Activated gamma-delta T cell treated with Interleukin-2 at 50 U/mL for 16 hours (primary cell): ENCODE measurements around the gene KIF21B.
"Not testable (repeated sequence)": the region's sequence is repeated elsewhere in the genome, so short reads cannot be mapped to it uniquely, and the experiment has no call there.

Experiments used
- DNase-seq: peaks from one replicate; pipeline ENCODE4 v3.0.0-alpha.2; 2020

The KIF21B gene

GRCh38 chr1:200970771-200971427 lies 52.6 kb downstream of the KIF21B start:
- DNase-seq = no peak

DNA sequence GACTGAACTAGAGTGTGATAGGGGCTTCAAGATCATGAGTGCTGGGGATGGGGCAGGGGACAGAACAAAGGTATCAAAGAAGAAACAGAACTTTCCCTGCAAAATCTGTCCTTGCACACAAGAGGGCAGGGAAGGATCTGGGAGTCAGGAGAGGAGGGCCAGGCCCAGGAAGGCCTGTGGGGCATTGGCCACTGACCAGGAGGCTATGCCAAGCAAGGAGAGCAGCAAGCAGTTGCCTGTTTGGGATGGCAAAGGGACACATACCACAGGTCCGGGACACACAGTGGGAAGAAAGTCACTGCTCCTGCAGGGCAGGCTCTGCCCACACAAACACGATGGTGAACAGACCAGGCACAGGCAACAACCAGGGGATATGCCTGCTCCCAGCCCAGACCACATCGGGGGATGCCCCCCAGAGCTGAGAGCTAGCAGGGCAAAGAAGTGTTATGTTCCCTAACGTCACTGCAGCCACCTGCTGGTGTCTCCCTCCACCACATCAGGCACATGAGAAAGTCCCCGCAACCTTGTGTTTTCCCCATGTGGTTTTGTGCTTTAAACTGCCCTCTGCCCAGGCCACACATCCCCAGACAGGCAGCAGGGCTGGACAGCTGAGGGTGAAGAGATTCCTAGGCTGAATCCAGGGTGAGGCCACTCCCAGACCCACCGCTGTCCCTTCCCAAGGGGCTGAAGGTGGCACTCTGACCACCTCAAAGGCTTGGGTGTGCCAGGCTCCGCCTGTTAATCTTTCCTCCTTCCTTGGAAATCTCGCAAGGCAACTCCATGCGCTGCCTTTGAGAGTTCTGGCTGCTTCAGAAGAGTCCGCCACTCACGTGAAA lies 53.6 kb downstream of the KIF21B start:
- no peak for DNase-seq

- no peak for DNase-seq
Observed at GRCh38 chr1:200968469-200969410, 54.8 kb downstream of the KIF21B start.

- DNase-seq = no peak
Observed at GRCh38 chr1:200967693-200968468, 55.6 kb downstream of the KIF21B start.

- no peak for DNase-seq
Observed at GRCh38 chr1:200966934-200967333, 56.6 kb downstream of the KIF21B start.

GRCh38 chr1:200965111-200965805 lies 58.3 kb downstream of the KIF21B start:
- no peak for DNase-seq

GRCh38 chr1:200963888-200964287 lies 59.6 kb downstream of the KIF21B start:
- not testable (repeated sequence) for DNase-seq

DNA sequence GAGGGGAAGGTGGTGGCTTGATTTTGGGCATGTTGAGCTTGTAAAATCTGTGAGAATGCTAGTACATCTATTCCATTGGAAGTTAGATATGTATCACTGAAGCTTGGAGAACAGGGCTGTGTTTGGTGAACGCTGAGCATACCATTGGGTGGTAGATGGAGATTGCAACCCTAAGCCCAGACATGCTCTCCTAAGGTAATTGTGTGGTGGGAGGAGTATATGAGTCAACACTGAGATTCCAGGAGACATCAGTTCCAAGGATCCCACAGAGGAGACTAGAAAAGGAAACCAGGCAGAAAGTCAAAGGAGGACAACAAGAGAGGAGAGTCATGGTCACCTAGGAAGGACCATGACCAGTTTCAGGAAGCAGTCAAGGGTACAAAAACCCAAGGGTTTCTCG lies 60.4 kb downstream of the KIF21B start:
- DNase-seq = no peak

- DNase-seq = no peak
Observed at GRCh38 chr1:200962631-200963030, 60.9 kb downstream of the KIF21B start.

GRCh38 chr1:200962151-200962550 lies 61.4 kb downstream of the KIF21B start:
- DNase-seq = not testable (repeated sequence)

DNA sequence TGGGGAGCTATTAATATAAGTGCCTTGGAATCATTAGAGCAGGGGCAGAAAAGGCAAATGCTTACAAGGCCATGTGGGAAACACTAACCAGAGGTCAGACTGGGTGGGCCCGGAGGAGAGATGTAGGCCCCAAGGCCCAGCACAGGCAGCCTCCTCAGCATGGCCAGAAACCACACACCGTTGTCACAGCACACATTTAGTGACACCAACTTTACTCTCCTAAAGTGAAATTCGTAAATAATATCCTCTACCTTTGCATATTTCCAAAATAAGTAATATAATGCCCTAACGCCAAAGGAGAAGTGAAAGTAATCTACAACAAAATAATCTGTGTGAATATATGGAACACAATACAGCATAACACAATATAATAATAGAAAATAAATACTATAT lies 62.6 kb downstream of the KIF21B start:
- DNase-seq = no peak

DNA sequence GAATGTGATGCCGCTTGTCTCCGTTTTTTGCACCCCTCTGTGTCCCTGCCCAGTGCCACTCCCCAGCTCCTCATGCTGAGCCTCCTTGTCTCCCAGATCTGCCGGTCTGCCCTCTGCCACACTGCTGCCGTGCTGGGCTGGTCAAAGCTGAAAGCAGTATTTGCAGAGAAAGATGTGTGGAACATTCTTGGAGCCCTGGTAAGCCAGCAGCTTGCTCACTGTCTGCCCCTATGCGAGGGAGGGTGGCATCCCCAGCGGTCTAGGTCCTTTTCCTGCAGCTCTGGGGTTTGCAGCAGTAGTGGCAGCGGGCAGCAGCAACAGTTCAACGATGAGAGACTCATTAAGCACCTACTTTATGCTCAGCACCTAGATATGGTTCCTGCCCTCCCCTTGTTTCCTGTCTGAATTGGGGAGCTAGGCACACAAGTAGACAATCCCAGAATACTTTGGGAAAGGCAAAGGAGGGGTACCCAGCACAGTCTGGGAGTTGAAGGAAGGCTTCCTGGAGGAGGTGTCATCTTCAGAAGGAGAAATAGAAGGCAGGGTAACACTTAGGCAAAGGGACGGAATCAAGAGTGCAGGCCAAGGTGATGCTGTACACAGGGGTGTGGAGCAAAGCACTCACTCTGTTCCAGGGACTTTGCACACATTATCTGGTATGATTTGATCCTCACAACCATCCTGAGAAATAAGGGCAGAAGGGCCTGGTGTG lies 63.1 kb downstream of the KIF21B start:
- DNase-seq = no peak

GRCh38 chr1:200959411-200959921 lies 64.0 kb downstream of the KIF21B start:
- no peak for DNase-seq

GRCh38 chr1:200958597-200958996 lies 64.9 kb downstream of the KIF21B start:
- no peak for DNase-seq

DNA sequence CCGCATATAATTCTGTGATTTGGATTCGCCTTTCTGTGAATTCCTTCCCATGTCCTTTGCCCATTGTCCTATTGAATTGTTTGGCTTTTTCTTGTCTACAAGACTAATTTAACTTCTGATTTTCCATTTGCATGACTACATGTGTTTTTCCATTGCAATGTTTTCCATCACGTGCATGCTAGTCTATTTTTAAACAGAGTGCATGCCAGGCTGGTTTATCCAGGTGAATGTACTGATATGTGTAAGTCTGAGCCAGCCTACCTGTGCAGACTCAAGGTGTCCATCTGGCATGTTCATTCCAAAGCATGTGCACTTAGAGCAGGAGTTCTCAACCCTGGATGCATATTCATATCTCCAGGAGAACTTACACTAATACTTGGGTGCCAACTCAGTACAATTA lies 69.1 kb downstream of the KIF21B start:
- no peak for DNase-seq

DNA sequence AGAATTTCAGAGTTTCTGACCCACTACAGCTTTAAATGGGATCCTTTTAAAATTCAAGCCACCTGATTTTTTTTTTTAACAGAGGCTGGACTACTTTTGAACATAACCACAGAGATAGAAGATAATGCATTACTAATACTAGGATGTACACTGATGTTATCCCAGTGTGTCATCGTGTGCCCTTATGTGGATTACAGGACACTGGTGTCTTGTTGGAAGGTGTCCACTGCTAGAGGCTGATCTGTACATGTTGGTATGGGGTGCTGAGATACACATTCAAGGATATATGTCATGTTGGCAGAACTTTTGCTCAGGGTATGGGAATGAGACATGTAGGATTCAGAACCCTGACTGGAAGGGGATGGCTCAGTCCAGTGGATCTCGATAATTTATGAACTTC lies 72.5 kb downstream of the KIF21B start:
- DNase-seq = no peak

- no peak for DNase-seq
Observed at GRCh38 chr1:200949626-200950025, 73.9 kb downstream of the KIF21B start.

DNA sequence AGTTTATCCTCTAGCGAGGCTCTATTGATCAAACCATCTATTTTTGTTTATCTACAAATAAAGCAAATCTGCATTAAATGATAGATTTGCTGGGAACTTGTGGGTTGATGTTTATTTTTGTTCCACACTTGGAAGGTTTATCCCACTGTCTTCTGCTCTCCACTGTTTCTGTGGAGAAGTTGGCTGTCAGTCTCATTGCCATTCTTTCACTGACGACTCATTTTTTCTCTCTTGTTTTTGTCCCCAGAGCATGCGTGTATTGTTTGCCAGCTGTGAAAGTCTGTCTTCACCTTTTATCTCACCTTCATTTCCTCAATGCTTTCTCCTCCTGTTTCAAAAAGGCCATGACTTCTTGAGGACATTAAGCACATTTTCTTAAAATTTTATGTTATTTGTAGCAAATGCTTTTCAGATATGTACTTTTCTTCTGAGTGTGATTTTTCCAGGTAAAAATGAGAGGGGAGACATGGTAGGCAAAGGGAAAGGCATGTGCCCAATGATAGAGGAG lies 76.4 kb downstream of the KIF21B start:
- no peak for DNase-seq

DNA sequence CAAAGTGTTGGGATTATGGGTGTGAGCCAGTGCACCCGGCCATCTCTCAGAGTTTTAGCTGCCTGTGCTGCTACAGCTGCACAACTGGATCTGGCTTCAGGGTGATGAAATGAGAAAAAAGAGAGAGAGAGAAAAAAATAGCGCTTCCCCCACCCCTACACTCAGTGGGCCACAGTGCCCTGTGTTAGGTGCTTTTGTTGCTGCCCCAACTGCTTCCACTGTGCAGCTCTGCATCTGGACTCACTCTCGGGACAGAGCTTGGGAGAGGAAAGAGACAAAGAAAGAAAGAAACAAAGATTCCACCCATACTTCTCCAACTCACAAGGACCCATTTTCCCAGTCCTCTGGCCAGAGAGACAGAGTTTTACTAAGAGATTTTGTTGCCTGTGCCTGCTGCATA lies 78.4 kb downstream of the KIF21B start:
- no peak for DNase-seq

DNA sequence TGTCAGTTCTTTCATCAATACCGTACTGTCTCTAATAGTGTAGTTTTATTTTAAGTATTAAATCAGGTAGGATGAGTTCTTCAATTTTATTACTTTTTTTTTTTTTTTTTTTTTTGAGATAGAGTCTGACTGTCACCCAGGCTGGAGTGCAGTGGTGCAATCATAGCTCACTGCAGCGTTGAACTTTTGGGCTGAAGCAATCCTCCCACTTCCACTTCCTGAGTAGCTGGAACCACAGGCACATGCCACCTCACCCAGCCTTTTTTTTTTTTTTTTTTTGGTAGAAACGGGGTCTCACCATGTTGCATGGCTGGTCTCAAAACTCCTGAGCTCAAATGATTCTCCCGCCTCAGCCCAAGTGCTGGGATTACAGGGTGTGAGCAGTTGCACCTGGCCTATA lies 84.6 kb downstream of the KIF21B start:
- DNase-seq = no peak
